AG09319 (cell line): ENCODE data around the gene METTL9.
"Not testable (repeated sequence)": the region's sequence is repeated elsewhere in the genome, so short reads cannot be mapped to it uniquely, and the experiment has no call there.

ENCODE experiments used
- DNase-seq: peaks from one replicate; pipeline ENCODE4 v3.0.0-alpha.2; 2010; ENCODE audit warnings: low read depth; ENCODE audit errors: extremely low read depth
- TF ChIP-seq, protein P1 (sequence below): IDR thresholded peaks from 2 replicates; pipeline ENCODE4 v1.5.1; 2011; ENCODE audit warnings: low read depth, mild to moderate bottlenecking, inconsistent platforms, low read length, moderate library complexity

METTL9 gene

DNA sequence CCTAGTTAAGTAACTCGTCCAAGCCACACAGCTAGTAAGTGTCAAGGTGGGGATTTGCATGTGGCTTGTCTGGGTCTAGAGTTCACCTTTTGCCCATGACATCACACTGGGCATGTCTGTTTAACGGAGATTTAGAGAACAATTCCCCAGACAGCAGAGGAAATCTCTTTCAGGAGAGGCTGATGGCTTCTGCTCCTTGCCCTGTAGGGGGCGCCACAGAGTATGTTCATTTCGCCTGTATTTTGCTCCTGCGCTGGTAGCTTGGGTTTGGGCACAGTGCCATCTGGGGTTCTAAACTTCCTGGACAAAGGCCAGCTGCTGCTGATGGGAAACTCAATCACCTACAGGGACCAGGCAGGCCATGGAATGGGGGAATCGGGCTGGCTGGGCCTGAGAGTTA is 84.8 kb downstream of the METTL9 start:
- TF ChIP-seq, protein P1, sequence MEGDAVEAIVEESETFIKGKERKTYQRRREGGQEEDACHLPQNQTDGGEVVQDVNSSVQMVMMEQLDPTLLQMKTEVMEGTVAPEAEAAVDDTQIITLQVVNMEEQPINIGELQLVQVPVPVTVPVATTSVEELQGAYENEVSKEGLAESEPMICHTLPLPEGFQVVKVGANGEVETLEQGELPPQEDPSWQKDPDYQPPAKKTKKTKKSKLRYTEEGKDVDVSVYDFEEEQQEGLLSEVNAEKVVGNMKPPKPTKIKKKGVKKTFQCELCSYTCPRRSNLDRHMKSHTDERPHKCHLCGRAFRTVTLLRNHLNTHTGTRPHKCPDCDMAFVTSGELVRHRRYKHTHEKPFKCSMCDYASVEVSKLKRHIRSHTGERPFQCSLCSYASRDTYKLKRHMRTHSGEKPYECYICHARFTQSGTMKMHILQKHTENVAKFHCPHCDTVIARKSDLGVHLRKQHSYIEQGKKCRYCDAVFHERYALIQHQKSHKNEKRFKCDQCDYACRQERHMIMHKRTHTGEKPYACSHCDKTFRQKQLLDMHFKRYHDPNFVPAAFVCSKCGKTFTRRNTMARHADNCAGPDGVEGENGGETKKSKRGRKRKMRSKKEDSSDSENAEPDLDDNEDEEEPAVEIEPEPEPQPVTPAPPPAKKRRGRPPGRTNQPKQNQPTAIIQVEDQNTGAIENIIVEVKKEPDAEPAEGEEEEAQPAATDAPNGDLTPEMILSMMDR: peak; percentile 35
- no peak for DNase-seq

DNA sequence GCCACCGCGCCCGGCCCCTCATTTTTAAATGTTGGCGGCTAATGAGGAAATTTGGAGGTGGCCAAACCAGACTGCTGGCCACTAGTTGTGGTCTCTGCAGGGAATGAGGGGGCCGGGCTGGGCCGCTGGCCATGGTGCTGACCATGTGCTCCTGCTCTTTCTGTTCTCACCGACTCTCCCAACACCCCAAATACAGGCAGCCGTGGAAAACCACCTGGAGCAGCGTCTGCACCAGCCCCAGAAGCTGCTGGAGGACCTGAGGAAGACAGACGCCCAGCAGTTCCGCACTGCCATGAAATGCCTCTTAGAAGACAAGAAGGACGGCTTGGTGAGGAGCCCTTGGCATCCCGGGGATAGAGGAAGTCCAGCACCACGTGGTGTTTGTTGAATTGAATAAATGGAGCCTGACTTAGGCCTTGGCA is 85.7 kb downstream of the METTL9 start:
- DNase-seq: no peak
- TF ChIP-seq, protein P1: no peak

DNA sequence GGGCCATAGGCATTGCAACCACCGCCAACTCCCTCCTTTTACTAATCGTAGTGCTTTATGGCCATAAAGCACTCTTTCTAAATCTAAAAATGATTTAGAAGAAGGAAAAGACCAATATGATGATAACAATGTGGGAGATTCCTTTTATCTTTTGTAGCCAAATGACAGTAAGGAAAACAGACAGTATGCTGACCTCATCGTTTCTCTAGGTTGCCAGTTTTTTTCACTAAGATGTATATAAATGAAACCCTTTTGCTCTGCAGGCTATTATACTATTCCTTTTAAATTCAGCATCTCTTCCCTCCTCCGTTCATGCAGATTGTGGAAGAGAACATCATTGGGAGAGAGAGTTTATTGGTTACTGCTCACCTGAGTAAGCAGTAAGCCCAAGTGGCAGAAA is 89.7 kb downstream of the METTL9 start:
- no peak for DNase-seq
- TF ChIP-seq, protein P1: no peak

GRCh38 chr16:21690967-21691366 is 91.6 kb downstream of the METTL9 start:
- not testable (repeated sequence) for DNase-seq

GRCh38 chr16:21694609-21695008 is 95.2 kb downstream of the METTL9 start:
- no peak for DNase-seq
- TF ChIP-seq, protein P1: no peak

DNA sequence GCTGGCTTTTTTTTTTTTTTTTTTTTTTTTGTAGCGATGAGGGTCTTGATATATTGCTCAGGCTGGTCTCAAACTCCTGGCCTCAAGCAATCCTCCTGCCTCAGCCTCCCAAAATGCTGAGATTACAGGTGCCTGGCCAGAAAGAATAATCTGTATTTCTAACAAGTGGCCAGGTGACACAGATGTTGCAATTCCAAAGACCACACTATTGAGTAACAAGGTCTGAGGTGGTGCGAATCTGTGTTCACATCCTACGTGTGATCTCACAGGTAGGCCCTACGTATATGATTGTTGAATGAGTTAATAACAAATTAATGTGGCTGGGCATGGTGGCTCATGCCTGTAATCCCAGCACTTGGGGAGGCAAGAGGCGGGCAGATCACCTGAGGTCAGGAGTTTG is 97.7 kb downstream of the METTL9 start:
- DNase-seq: no peak
- TF ChIP-seq, protein P1: no peak

DNA sequence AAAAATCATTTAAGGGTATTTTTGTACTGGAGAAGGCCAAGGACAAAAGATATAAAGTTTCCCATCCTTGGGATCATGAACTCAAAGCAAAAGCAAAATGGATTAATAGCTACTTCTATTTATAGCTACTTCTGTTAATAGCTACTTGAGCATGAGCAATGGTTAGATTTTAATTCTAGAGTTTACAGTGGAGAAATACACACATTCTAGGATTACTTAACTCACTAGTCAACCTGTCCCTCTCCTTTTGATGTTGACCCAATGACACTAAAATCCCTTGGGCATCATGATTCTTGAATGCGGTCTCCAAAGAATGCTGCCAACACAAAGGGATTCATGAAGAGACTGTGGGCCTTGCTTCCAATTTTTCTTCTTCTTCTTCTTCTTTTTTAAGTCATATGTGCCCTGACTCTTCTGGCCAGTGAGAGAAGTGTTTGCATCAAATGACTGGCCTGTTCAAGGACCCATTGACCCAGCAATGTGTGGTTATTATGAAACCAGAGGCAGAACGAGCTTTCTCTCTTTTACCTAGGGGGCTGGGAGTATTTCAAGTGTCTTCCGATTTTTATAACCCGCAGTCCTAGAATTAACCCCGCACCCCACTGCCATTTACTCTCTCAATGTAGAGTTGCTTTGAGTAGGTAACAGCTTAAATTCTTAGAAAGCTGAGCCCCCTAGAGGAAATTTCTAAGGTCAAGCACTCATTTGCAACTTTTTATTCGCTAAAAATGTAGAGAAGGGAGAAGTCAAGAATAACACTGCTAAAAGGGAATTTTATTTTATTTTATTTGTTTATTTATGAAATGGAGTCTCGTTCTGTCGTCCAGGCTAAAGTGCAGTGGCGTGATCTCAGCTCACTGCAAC is 99.0 kb downstream of the METTL9 start:
- TF ChIP-seq, protein P1: no peak

GRCh38 chr16:21701271-21701670 is 101.9 kb downstream of the METTL9 start:
- no peak for DNase-seq
- TF ChIP-seq, protein P1: no peak

More for the DNA sequence above, 99.0 kb downstream of the METTL9 start:
- DNase-seq: no peak
